Measurements from ENCODE around the gene BCAR3.

BCAR3 gene

DNA sequence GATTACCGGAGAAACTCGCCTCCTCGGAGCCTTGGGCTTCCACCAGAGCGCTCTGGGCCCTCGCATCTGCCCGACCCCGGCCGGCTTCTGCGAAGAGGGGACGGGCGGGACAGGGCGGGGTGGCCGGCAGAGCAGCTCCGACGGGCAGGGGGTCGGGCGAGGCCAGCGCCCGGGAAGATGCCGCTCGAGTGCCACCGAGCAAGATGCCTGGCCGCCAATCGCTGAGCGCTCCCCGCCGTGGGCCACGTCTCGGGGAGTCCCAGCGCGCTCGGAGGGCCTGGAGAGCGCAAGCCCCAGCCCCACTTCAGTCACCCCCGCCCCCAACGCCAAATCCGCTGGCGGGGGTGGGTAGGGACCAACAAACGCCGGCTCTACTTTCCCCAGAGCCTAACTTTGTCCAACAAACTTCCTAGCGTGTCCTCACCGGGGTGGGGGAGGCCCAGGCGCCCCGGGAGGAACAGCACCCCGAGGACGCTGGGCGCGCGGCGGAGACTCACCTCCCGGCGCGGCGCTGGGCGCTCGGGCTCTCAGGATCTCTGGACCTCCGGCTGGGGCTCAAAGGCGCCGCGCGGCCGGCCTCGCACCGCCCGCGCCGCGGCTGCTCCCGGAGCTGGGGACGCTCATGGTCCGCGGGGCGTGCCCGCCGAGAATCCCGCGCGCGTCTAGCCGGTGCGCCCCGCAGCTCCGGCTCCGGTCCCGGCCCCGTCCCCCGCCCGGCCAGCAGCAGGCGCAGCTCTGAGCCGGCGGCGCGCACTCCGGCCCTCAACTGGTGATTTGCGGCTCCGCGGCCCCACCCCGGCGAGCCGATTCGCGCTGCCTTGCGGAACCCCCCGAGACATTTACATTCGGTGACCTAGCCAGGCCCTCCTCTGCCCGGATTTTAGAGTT lies at the start of gene BCAR3:
BCAR3 (minus strand) TSS at position 737 of the 888 bp plus-strand sequence. CDS start 6,907 bp downstream, outside the sequence.
- H3K27ac ChIP-seq: no peak within 1 kb of the TSS
- H3K4me3 ChIP-seq (ENCODE audit: low read depth in 1 of 2, low read length in 1 of 2): peak within 1 kb of the TSS in 1 of 2 experiments; percentile 23
- no peaks in the 10 kb centered on the region for H3K9me3 ChIP-seq
- peaks cover 0 to 15% of the 10 kb centered on the region in 2 experiments for H3K4me1 ChIP-seq (ENCODE audit: control insufficient read depth in 1 of 2, insufficient read depth in 1 of 2, low read depth in 1 of 2, low read length in 1 of 2)
- no peaks in the 10 kb centered on the region for H3K36me3 ChIP-seq
- TF ChIP-seq, protein P1, sequence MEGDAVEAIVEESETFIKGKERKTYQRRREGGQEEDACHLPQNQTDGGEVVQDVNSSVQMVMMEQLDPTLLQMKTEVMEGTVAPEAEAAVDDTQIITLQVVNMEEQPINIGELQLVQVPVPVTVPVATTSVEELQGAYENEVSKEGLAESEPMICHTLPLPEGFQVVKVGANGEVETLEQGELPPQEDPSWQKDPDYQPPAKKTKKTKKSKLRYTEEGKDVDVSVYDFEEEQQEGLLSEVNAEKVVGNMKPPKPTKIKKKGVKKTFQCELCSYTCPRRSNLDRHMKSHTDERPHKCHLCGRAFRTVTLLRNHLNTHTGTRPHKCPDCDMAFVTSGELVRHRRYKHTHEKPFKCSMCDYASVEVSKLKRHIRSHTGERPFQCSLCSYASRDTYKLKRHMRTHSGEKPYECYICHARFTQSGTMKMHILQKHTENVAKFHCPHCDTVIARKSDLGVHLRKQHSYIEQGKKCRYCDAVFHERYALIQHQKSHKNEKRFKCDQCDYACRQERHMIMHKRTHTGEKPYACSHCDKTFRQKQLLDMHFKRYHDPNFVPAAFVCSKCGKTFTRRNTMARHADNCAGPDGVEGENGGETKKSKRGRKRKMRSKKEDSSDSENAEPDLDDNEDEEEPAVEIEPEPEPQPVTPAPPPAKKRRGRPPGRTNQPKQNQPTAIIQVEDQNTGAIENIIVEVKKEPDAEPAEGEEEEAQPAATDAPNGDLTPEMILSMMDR (IDR thresholded peaks at IDR 0.05): no peak
- H3K27me3 ChIP-seq: peaks cover 100% of the 10 kb centered on the region

DNA sequence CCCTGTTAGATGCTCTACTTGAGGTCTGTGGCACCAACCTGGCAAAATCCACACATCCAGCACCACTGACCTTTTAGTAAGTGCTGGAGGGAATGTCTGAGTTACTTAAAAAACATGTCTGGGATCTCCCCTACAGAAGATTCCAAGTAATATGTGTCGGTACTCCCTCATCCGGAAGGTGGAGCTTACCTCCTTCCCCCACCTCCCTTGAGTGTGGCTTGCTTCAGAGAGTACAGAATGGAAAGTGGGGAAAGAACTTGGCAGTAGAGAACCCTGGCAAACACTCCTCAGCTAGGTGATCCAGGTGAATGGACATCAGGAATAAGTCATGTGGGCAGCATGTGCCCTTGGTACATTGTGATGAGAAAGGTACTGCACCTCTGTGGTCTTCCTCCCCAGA lies 49.0 kb upstream of the BCAR3 start:
- Histone ChIP-seq H3K9me3 (no peaks in the 10 kb centered on the region), H3K27me3 (no peaks in the 10 kb centered on the region), H3K4me1 (ENCODE audit: control insufficient read depth in 1 of 2, insufficient read depth in 1 of 2, low read depth in 1 of 2, low read length in 1 of 2) (no peaks in the 10 kb centered on the region), H3K4me3 (ENCODE audit: low read depth in 1 of 2, low read length in 1 of 2) (no peak overlapping the region), H3K36me3 (no peaks in the 10 kb centered on the region), H3K27ac (no peak overlapping the region)
- TF ChIP-seq, protein P1 (IDR thresholded peaks at IDR 0.05): no peak

DNA sequence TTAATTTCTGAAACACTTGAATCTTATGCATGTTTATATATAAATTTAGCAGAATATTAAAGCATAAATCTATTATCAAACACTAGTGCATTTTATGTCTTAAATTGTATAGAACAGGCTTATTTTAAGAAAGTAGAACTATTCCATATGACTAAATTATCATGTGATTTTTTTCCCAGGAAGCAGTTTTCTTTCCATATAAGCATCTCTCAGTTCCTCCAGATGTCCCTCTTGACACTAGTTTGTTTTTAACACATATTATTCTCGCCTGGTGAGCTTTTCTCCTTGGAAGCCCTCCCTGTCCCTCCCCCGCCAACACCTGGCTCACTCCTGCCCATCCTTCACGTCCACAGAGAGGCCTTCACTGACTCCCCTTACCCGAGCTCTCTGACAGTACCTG lies 48.3 kb upstream of the BCAR3 start:
- Histone ChIP-seq H3K36me3 (no peaks in the 10 kb centered on the region), H3K27ac (no peak overlapping the region), H3K9me3 (no peaks in the 10 kb centered on the region), H3K27me3 (no peaks in the 10 kb centered on the region), H3K4me1 (ENCODE audit: control insufficient read depth in 1 of 2, insufficient read depth in 1 of 2, low read depth in 1 of 2, low read length in 1 of 2) (no peaks in the 10 kb centered on the region), H3K4me3 (ENCODE audit: low read depth in 1 of 2, low read length in 1 of 2) (no peak overlapping the region)
- TF ChIP-seq, protein P1 (IDR thresholded peaks at IDR 0.05): no peak

DNA sequence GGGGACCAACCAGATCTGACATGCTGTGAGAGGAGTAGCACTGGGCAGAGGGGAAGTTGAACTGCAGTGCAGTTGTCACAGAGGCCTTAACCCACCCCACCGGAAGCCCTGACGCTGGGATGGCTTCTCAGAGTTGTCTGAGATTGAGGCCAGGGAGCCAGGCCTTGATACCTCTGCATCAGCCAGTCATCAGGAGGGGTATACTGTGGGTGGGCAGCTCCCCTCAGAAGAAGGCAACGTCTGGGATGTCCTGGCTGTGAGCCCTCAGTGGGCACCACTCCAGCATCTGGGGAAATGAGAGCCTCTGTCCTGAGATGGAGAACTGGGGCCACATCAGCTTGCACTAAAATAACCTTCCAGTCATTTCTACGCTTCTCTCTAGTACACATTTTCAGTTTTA lies 47.9 kb upstream of the BCAR3 start:
- no peak overlapping the region for H3K4me3 ChIP-seq (ENCODE audit: low read depth in 1 of 2, low read length in 1 of 2)
- H3K27me3 ChIP-seq: no peaks in the 10 kb centered on the region
- TF ChIP-seq, protein P1 (IDR thresholded peaks at IDR 0.05): no peak
- no peaks in the 10 kb centered on the region for H3K9me3 ChIP-seq
- no peaks in the 10 kb centered on the region for H3K36me3 ChIP-seq
- H3K27ac ChIP-seq: no peak overlapping the region
- H3K4me1 ChIP-seq (ENCODE audit: control insufficient read depth in 1 of 2, insufficient read depth in 1 of 2, low read depth in 1 of 2, low read length in 1 of 2): no peaks in the 10 kb centered on the region

DNA sequence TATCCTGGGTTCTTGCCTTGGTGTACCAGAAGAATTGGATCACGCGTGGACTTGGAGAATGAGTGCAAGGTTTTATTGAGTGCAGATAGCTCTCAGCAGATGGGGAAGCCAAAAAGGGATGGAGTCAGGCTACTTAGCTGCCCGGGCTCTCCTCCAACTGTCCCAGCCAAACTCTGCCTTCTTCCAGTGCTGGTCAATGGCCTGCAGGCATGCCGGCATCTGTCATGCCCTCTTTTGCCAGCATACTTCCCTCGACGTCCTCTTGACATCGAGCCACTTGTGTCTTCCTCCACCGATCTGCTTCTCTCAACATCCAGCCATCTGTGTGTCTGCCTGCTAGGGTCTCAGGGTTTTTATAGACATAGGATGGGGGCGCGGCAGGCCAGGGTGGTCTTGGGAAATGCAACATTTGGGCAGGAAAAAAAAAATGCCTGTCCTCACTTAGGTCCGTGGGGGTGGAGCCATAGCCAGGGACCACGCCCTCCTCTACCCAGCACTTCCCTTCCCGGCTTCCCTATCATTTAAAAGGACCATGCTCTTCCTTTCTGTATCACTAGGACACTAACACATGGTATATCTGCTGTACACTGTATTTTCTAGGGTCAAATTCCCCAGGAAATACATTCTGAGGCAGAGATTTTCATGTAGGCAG lies 47.0 kb upstream of the BCAR3 start:
- H3K4me3 ChIP-seq (ENCODE audit: low read depth in 1 of 2, low read length in 1 of 2): no peak overlapping the region
- H3K4me1 ChIP-seq (ENCODE audit: control insufficient read depth in 1 of 2, insufficient read depth in 1 of 2, low read depth in 1 of 2, low read length in 1 of 2): no peaks in the 10 kb centered on the region
- no peaks in the 10 kb centered on the region for H3K9me3 ChIP-seq
- TF ChIP-seq, protein P1 (IDR thresholded peaks at IDR 0.05): no peak
- no peak overlapping the region for H3K27ac ChIP-seq
- no peaks in the 10 kb centered on the region for H3K36me3 ChIP-seq
- no peaks in the 10 kb centered on the region for H3K27me3 ChIP-seq

Measured in neutrophil (primary cell).